Measurements from ENCODE around the gene INSC. TPM values are rescaled to one million over a fixed set of nuclear protein-coding genes. Genes with fewer than 3 reads are reported as not detected.

The INSC gene
- total RNA-seq, 2 donors from 2014 or later = 0.52 to 3.6 TPM

- intact Hi-C loops (cut with DNase I) = no loop called here
- ATAC-seq (no peak), DNase-seq (no peak)
- Histone ChIP-seq H3K4me3 (no peak overlapping the region), H3K27me3 (no peaks in the 10 kb centered on the region), H3K36me3 (replicated peaks in 1 of 2; ENCODE audit: insufficient read depth in 1 of 2, low read depth in 2 of 2) (no peaks in the 10 kb centered on the region), H3K4me1 (no peaks in the 10 kb centered on the region), H3K27ac (no peak overlapping the region), H3K9me3 (no peaks in the 10 kb centered on the region)
- TF ChIP-seq POLR2A (IDR thresholded peaks at IDR 0.05) (no peak), CTCF (IDR thresholded peaks at IDR 0.05) (no peak)
- 77 to 85% methylated on average over 4 of the region's 4 CpGs for WGBS, 2 donors
Measured at GRCh38 chr11:15169815-15170551, 55.3 kb downstream of the INSC start.

GRCh38 chr11:15170698-15171097 lies 56.0 kb downstream of the INSC start:
- ATAC-seq = no peak
- DNase-seq = no peak
- 50 to 54% methylated on average over 3 of the region's 3 CpGs for WGBS, 2 donors
- no peaks in the 10 kb centered on the region for H3K27me3 ChIP-seq
- H3K9me3 ChIP-seq = no peaks in the 10 kb centered on the region
- TF ChIP-seq CTCF (IDR thresholded peaks at IDR 0.05) (no peak), POLR2A (IDR thresholded peaks at IDR 0.05) (no peak)
- intact Hi-C loops (cut with DNase I) = no loop called here
- H3K4me3 ChIP-seq = no peak overlapping the region
- no peaks in the 10 kb centered on the region for H3K4me1 ChIP-seq
- H3K36me3 ChIP-seq (replicated peaks in 1 of 2; ENCODE audit: insufficient read depth in 1 of 2, low read depth in 2 of 2) = no peaks in the 10 kb centered on the region
- H3K27ac ChIP-seq = no peak overlapping the region

GRCh38 chr11:15171956-15172355 lies 57.2 kb downstream of the INSC start:
- Histone ChIP-seq H3K9me3 (no peaks in the 10 kb centered on the region), H3K4me3 (no peak overlapping the region), H3K27ac (no peak overlapping the region), H3K4me1 (no peaks in the 10 kb centered on the region), H3K27me3 (no peaks in the 10 kb centered on the region), H3K36me3 (replicated peaks in 1 of 2; ENCODE audit: insufficient read depth in 1 of 2, low read depth in 2 of 2) (no peaks in the 10 kb centered on the region)
- WGBS, 2 donors = 81 to 90% methylated on average over 3 of the region's 3 CpGs
- TF ChIP-seq CTCF (IDR thresholded peaks at IDR 0.05) (no peak), POLR2A (IDR thresholded peaks at IDR 0.05) (no peak)
- ATAC-seq = no peak
- intact Hi-C loops (cut with DNase I) = no loop called here
- no peak for DNase-seq

- ATAC-seq = no peak
- Histone ChIP-seq H3K4me1 (no peaks in the 10 kb centered on the region), H3K36me3 (replicated peaks in 1 of 2; ENCODE audit: insufficient read depth in 1 of 2, low read depth in 2 of 2) (no peaks in the 10 kb centered on the region), H3K27me3 (no peaks in the 10 kb centered on the region), H3K27ac (no peak overlapping the region), H3K4me3 (no peak overlapping the region), H3K9me3 (no peaks in the 10 kb centered on the region)
- WGBS, 2 donors = 87 to 90% methylated on average over 5 to 11 of the region's 11 CpGs
- intact Hi-C loops (cut with DNase I) = no loop called here
- no peak for DNase-seq
- TF ChIP-seq CTCF (IDR thresholded peaks at IDR 0.05) = no peak
- no peak for TF ChIP-seq POLR2A (IDR thresholded peaks at IDR 0.05)
Measured at GRCh38 chr11:15175831-15176230, 61.1 kb downstream of the INSC start.

GRCh38 chr11:15176646-15177163 lies 62.0 kb downstream of the INSC start:
- intact Hi-C loops (cut with DNase I) = no loop called here
- TF ChIP-seq CTCF (IDR thresholded peaks at IDR 0.05) = no peak
- TF ChIP-seq POLR2A (IDR thresholded peaks at IDR 0.05) = no peak
- ATAC-seq (no peak), DNase-seq (no peak)
- H3K9me3 ChIP-seq = no peaks in the 10 kb centered on the region
- 59 to 67% methylated on average over 5 of the region's 5 CpGs for WGBS, 2 donors
- H3K36me3 ChIP-seq (replicated peaks in 1 of 2; ENCODE audit: insufficient read depth in 1 of 2, low read depth in 2 of 2) = no peaks in the 10 kb centered on the region
- no peak overlapping the region for H3K4me3 ChIP-seq
- H3K27ac ChIP-seq = no peak overlapping the region
- H3K27me3 ChIP-seq = no peaks in the 10 kb centered on the region
- no peaks in the 10 kb centered on the region for H3K4me1 ChIP-seq

Measured in body of pancreas (tissue), 4 donors.